ENCODE measurements around the gene GTPBP4. TPM values are rescaled to one million over a fixed set of nuclear protein-coding genes. Genes with fewer than 3 reads are reported as not detected.

GTPBP4 gene
- 100 to 1,000 TPM in 1 of 4 donors, 10 to 100 TPM in 3; 16.9 to 196 (median 22.6) TPM for total RNA-seq

DNA sequence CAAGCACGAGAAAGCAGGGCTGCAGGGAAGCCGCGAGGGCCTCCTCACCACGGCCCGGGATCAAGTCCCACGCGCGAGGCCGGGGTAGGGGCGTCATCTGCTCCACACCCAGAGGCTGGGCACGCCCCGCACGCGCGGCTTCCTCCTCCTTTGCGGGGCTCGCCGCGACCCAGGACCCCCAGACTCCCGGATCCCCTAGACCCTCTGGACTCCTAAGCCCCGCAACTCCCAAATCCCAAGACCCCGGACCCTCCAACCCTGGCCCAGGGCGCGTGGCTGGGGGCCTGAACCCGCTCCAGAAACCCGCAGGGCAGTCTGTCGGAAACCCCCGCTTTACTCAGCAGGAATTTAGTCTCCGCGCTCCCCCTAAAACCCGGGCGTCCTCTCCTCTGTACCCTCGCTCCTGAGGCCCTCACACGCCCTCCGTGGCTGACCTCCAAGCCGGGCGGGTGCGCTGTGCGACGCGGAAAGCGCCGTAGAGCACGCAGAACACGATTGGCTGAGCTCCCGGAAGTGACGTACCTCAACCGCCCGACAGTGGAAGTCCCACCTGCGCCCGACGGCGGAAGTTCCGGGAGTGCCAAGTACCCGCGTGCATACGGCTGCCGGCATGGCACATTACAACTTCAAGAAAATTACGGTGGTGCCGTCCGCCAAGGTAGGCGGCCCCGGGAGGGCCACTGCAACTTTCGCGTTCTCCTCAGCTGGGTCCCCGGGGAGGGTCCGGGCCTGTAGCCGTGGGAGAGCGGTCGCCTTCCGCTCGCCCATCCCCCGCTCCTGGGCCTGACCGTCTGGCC lies at the start of gene GTPBP4:
Gene GTPBP4, plus strand, starts transcription at position 565 of the 797 bp plus-strand sequence. Its CDS starts 46 bp downstream, at position 611.
- DNase-seq: peak; percentile 97 to 99 (median 98)
- Histone ChIP-seq H3K36me3 (peaks cover 0 to 4% (median 0%) of the 10 kb centered on the region in 3 donors), H3K9me3 (no peaks in the 10 kb centered on the region), H3K27me3 (no peaks in the 10 kb centered on the region), H3K4me3 (peak within 1 kb of the TSS; percentile 78 to 95 (median 82)), H3K4me1 (peaks cover 0 to 25% (median 8%) of the 10 kb centered on the region in 4 donors), H3K27ac (peak within 1 kb of the TSS; percentile 81 to 88 (median 86))
- TF ChIP-seq POLR2A (IDR thresholded peaks at IDR 0.05) (peak; percentile 73 to 83), CTCF (IDR thresholded peaks at IDR 0.05) (peak in 4 of 6 experiments; percentile 13 to 18 (median 18))

DNA sequence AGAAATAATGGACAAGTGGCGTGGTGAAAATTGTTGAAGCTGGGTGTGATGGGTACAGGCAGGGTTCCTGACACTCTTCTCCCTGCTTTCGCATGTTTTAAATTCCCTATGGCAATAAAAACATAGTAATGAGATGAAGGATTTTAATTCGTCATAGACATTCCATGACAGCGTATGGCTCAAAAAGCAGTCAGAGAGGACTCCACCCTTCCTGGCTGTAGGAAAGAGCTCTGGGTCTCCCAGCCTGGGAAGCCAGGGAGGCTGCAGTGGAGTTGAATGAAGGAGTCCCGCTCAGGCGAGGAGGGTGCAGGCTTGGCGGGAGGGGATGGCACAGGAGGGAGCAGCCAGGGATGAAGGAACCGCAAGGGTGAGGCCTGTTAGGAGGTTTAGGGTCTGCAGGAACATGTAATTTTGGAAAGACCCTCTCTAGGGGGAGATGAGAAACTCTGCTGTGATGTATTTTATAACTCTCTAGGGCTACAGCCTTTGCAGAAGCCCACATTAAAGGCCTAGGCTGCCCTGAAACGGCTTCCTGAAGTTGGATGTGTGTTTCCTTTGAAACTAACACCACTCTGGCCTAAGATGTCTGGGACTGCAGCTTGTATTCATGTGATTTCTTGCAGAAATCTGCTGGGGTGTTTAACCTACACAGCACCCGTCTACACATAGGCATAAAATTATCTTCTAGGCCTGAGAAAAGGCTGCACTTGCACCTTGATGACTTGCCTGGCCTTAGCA lies 49.1 kb upstream of the GTPBP4 start:
- no peak for TF ChIP-seq POLR2A (IDR thresholded peaks at IDR 0.05)
- TF ChIP-seq CTCF (IDR thresholded peaks at IDR 0.05): no peak
- Histone ChIP-seq H3K27ac (no peak overlapping the region), H3K36me3 (no peaks in the 10 kb centered on the region), H3K9me3 (no peaks in the 10 kb centered on the region), H3K4me3 (no peak overlapping the region), H3K27me3 (no peaks in the 10 kb centered on the region), H3K4me1 (peaks cover 0 to 3% (median under 1%) of the 10 kb centered on the region in 4 donors)
- DNase-seq: peak in 1 of 3 donors; percentile 39

DNA sequence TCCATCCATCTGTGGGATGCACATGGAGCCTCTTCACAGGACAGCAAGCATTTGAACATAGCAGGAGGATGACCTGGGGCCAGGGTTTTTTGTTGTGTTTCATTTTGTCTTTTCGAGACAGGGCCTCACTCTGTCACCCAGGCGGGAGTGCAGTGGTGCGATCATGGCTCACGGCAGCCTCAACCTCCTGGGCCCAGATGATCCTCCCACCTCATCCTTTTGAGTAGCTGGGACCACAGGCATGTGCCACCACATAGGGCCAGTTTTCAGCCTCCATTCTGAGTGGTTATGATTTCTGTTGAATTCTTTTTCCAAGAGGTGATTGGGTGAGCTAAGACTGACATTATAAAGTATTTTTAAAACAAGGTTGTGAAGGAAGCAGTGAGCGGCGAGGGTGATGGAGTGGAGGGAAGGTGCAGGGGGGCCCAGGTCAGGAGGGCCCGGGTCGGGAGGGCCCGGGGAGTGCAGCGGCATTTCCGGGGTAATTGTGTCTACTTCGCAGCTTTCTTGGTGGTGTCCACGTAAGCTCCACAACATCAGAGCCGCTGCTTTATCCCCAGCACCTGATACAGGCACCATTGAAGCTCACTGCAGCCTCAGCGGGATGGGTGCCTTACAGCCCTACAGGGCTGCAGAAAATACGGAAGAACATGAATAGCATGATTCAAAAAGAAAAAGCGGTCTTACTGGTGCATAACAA lies 44.8 kb upstream of the GTPBP4 start:
- Histone ChIP-seq H3K4me3 (no peak overlapping the region), H3K27me3 (no peaks in the 10 kb centered on the region), H3K27ac (no peak overlapping the region), H3K9me3 (no peaks in the 10 kb centered on the region), H3K4me1 (peaks cover 0 to 5% (median 2%) of the 10 kb centered on the region in 4 donors), H3K36me3 (no peaks in the 10 kb centered on the region)
- TF ChIP-seq CTCF (IDR thresholded peaks at IDR 0.05): no peak
- no peak for TF ChIP-seq POLR2A (IDR thresholded peaks at IDR 0.05)
- no peak for DNase-seq

DNA sequence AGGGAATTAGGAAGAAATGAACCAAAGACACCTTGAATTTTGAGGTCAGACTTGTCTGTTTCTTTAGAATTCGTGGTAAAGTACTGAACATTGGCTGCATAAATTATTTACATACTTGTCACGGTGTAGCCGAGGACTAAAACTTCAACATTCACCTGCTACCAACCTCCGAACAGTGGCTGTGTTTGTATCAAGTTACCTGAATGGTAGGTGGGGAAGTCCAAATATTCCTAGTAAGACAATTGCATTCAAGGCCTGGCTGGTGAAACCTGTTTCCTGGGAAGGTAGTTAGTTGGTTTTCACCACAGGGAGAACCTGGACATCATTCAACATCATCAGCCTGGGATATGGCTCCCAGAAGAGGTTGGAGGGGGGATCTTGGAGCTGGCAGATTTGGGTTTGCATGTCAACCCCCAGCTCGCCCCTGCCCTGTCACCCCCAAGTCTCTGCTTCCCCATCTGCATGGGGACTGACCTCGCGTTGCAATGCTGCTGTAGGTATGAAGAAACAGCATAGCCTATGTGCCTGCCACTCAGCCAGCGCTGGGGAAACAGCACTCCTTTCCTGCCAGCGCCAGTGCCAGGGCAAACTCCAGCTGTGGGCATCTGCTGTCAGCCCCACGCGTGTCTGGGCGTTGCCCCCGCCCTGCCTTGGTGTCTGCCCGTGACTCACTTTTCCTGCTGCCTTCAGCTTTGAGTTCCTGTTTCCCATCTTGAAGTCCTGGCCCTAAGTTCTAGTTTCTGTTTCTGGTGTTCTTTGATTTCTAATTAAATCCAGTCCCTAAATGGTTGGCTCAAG lies 44.0 kb upstream of the GTPBP4 start:
- peak overlapping the region in 3 of 4 donors; percentile 26 to 51 (median 49) for H3K27ac ChIP-seq
- no peaks in the 10 kb centered on the region for H3K9me3 ChIP-seq
- DNase-seq: peak; percentile 25 to 79 (median 68)
- TF ChIP-seq CTCF (IDR thresholded peaks at IDR 0.05): no peak
- no peak for TF ChIP-seq POLR2A (IDR thresholded peaks at IDR 0.05)
- H3K36me3 ChIP-seq: no peaks in the 10 kb centered on the region
- peak overlapping the region in 1 of 4 donors; percentile 20 for H3K4me3 ChIP-seq
- H3K4me1 ChIP-seq: peaks cover 0 to 5% (median 2%) of the 10 kb centered on the region in 4 donors
- H3K27me3 ChIP-seq: no peaks in the 10 kb centered on the region

DNA sequence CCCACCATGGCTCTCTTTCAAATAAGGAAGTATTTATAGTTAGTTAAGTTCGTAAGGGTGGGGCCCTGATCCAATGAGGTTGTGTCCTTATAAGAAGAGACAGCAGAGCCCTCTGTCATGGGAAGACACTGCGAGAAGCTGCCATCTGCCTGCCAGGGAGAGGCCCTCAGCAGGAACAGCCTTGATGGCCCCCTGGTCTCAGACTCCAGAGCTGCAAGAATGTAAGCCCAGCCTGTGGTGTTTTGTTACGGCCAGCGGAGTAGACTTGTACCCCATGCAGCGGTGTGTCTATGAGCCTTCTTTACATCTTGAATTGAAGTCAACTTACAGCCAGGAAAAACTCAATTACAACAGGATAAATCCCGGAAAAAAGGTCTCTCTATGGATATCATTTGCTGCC lies 42.5 kb upstream of the GTPBP4 start:
- DNase-seq: no peak
- no peak for TF ChIP-seq POLR2A (IDR thresholded peaks at IDR 0.05)
- no peak for TF ChIP-seq CTCF (IDR thresholded peaks at IDR 0.05)
- peaks cover 0 to 5% (median 2%) of the 10 kb centered on the region in 4 donors for H3K4me1 ChIP-seq

More for the DNA sequence above, 42.5 kb upstream of the GTPBP4 start:
- Histone ChIP-seq H3K4me3 (no peak overlapping the region), H3K27ac (no peak overlapping the region), H3K9me3 (no peaks in the 10 kb centered on the region), H3K27me3 (no peaks in the 10 kb centered on the region), H3K36me3 (no peaks in the 10 kb centered on the region)
